DOHH2 (cell line): Measurements from ENCODE around the gene SPACDR.

Source experiments
- CTCF ChIP-seq: fragments of 200-600 bp; sonication (generic); IDR thresholded peaks from one replicate; pipeline ENCODE4 v1.5.1; 2014; ENCODE audit warnings: antibody characterized with exemption, mild to moderate bottlenecking, low read depth, low read length; ENCODE audit not compliant: poor library complexity, severe bottlenecking
- EZH2phosphoT487 ChIP-seq: fragments of 200-600 bp; sonication (generic); IDR thresholded peaks from 2 replicates; pipeline ENCODE4 v1.6.1; 2017; ENCODE audit warnings: borderline replicate concordance, mild to moderate bottlenecking, antibody characterized with exemption, low read length, moderate library complexity, mixed read lengths

- no peak for TF ChIP-seq CTCF
- TF ChIP-seq EZH2phosphoT487: no peak
These were observed 1.2 kb upstream of the SPACDR start for GRCh38 chr7:100465299-100465698.
